ENCODE data around the gene STUM. TPM values are rescaled to one million over a fixed set of nuclear protein-coding genes. Genes with fewer than 3 reads are reported as not detected.
"Not testable (repeated sequence)": the region's sequence is repeated elsewhere in the genome, so short reads cannot be mapped to it uniquely, and the experiment has no call there.

The STUM gene
- total RNA-seq, 4 donors from 2014 or later, result 0.15 to 3.2 (median 0.34) TPM

DNA sequence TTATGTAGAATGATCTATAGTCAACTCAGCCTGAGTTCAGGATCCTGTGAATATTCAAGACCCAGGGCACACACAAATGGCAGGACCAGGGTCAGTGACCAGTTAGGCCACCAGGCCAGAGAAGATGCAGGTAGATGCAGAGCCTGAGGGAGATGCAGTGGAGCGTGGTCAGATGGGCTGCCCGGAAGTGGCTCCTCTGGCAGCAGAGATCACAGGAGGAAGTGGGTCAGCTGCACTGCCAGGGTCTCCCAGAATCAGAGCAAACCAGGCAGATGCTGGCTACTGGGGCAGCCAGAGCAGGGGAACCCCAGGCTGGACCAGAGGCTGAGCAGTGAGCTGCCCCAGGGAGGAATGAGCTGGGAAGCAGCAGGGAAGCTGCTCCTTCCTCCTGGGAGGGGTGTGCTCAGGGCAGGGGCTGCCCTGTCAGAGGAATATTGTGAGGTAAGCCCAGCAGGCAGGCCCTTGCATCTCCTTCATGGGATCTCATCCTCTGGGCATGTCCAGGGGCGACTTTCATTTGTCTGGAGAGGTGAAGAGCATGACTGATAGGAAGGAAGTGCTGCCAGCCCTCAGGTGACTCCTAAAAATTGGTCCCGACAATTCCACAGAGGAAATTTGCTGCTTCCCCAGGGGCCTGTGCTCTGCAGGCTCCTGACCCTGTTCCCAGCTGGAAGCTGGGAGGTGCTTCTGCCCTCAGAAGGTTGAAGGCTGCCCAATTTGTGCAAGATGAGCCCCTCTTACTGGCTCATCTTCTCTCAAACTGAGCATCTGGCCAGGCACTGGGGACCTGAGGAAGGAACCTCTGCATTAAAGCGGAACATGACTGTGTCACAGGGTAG, 49.3 kb downstream of the STUM start:
- no peaks in the 10 kb centered on the region for H3K9me3 ChIP-seq
- H3K4me3 ChIP-seq, result no peak overlapping the region
- H3K27ac ChIP-seq, result no peak overlapping the region
- intact Hi-C loops (cut with DNase I), result no loop called here
- no peaks in the 10 kb centered on the region for H3K27me3 ChIP-seq
- WGBS, 2 donors, result 67 to 80% methylated on average over 2 to 3 of the region's 5 CpGs
- TF ChIP-seq, protein P1, sequence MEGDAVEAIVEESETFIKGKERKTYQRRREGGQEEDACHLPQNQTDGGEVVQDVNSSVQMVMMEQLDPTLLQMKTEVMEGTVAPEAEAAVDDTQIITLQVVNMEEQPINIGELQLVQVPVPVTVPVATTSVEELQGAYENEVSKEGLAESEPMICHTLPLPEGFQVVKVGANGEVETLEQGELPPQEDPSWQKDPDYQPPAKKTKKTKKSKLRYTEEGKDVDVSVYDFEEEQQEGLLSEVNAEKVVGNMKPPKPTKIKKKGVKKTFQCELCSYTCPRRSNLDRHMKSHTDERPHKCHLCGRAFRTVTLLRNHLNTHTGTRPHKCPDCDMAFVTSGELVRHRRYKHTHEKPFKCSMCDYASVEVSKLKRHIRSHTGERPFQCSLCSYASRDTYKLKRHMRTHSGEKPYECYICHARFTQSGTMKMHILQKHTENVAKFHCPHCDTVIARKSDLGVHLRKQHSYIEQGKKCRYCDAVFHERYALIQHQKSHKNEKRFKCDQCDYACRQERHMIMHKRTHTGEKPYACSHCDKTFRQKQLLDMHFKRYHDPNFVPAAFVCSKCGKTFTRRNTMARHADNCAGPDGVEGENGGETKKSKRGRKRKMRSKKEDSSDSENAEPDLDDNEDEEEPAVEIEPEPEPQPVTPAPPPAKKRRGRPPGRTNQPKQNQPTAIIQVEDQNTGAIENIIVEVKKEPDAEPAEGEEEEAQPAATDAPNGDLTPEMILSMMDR (IDR thresholded peaks at IDR 0.05), result no peak
- TF ChIP-seq POLR2A (IDR thresholded peaks at IDR 0.05), result no peak
- DNase-seq, result no peak
- H3K36me3 ChIP-seq, result no peaks in the 10 kb centered on the region
- peaks cover 7 to 11% (median 9%) of the 10 kb centered on the region in 3 donors for H3K4me1 ChIP-seq

- no peak overlapping the region for H3K4me3 ChIP-seq
- H3K4me1 ChIP-seq, result peaks cover 11 to 18% (median 16%) of the 10 kb centered on the region in 3 donors
- H3K27me3 ChIP-seq, result no peaks in the 10 kb centered on the region
- TF ChIP-seq POLR2A (IDR thresholded peaks at IDR 0.05), result no peak
- TF ChIP-seq, protein P1 (IDR thresholded peaks at IDR 0.05), result no peak
- DNase-seq, result no peak
- intact Hi-C loops (cut with DNase I), result no loop called here
- no peaks in the 10 kb centered on the region for H3K9me3 ChIP-seq
- no peak overlapping the region for H3K27ac ChIP-seq
- WGBS, 2 donors, result 60 to 90% methylated on average over 2 of the region's 2 CpGs
- no peaks in the 10 kb centered on the region for H3K36me3 ChIP-seq
These were observed 49.9 kb downstream of the STUM start for GRCh38 chr1:226598455-226598849.

DNA sequence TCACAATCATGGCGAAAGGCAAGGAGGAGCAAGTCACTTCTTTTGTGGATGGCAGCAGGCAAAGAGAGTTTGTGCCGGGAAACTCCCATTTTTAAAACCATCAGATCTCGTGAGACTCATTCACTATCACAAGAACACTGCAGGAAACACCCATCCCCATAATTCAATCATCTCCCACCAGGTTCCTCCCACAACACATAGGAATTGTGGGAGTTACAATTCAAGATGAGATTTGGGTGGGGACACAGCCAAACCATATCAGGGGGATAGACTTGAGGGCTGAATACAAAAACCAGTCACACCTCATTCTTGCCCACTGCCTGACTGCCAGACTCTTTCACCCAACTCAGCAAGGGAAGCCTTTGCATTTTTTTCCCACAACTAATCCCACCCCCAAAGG, 50.4 kb downstream of the STUM start:
- peaks cover 16 to 23% (median 21%) of the 10 kb centered on the region in 3 donors for H3K4me1 ChIP-seq
- H3K27ac ChIP-seq; H3K4me3 ChIP-seq; H3K9me3 ChIP-seq; H3K36me3 ChIP-seq; DNase-seq; H3K27me3 ChIP-seq; intact Hi-C loops (cut with DNase I): not testable (repeated sequence)
- WGBS, 2 donors, result 76 to 87% methylated on average over 3 of the region's 3 CpGs

- H3K36me3 ChIP-seq, result no peaks in the 10 kb centered on the region
- intact Hi-C loops (cut with DNase I), result no loop called here
- H3K4me1 ChIP-seq, result peaks cover 22 to 30% (median 28%) of the 10 kb centered on the region in 3 donors
- DNase-seq, result no peak
- H3K27me3 ChIP-seq, result no peaks in the 10 kb centered on the region
- TF ChIP-seq, protein P1 (IDR thresholded peaks at IDR 0.05), result no peak
- no peak for TF ChIP-seq POLR2A (IDR thresholded peaks at IDR 0.05)
- no peak overlapping the region for H3K4me3 ChIP-seq
- no peaks in the 10 kb centered on the region for H3K9me3 ChIP-seq
- no peak overlapping the region for H3K27ac ChIP-seq
These were observed 51.2 kb downstream of the STUM start for GRCh38 chr1:226599636-226600238.

DNA sequence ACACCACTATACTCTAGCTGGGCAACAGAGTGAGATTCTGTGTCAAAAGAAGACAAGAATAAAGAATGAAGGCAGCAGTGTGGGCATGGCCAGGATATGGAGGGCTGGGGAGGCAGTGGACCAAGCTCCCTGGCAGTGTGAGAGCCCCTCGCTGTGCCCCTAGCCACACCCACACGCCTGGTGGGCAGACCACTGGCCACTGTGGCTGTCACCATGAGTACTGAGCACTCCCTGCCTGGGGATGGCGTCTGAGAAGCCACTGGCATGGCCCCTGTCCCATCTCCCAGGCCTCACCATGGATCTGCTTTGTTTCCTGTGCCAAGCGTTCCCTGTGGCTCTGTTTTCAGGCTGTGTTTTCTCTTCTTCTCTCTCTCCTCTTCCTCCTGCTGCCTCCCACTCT, 51.7 kb downstream of the STUM start:
- no peak for DNase-seq
- WGBS, 2 donors, result 76 to 82% methylated on average over 4 of the region's 4 CpGs
- H3K36me3 ChIP-seq, result no peaks in the 10 kb centered on the region

More for the DNA sequence above, 51.7 kb downstream of the STUM start:
- Histone ChIP-seq H3K27ac (no peak overlapping the region), H3K27me3 (no peaks in the 10 kb centered on the region), H3K9me3 (no peaks in the 10 kb centered on the region), H3K4me3 (no peak overlapping the region), H3K4me1 (peaks cover 22 to 36% (median 32%) of the 10 kb centered on the region in 3 donors)
- no peak for TF ChIP-seq POLR2A (IDR thresholded peaks at IDR 0.05)
- TF ChIP-seq, protein P1 (IDR thresholded peaks at IDR 0.05), result no peak
- intact Hi-C loops (cut with DNase I), result no loop called here
